GM19099 (cell line): ENCODE results near the gene KPTN.

ENCODE experiments used
- POLR2A ChIP-seq: IDR thresholded peaks from 3 replicates; pipeline ENCODE4 v1.6.1; 2011; ENCODE audit warnings: low read depth; ENCODE audit not compliant: insufficient read length; ENCODE audit errors: extremely low read depth

The KPTN gene

GRCh38 chr19:47511681-47512080 is 27.7 kb upstream of the KPTN start:
- no peak for TF ChIP-seq POLR2A

DNA sequence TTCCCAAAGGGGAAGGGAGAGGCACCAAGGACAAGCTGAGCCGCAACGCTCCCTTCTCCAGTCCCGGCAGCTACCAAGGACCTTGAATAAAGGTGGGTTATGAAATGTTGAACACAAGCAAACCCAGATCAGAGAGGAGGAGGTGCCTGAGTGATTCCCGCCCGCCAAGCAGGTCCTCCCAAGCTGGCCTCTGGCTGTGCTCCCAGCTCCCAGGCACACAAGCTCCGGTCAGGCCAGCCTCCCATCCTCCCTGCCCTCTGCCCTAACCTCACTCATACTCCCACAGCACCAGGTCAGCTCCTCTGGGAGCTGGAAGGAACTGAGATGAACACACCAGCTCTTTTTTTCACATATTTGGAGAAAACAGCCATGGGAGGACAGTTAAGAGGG is 27.1 kb upstream of the KPTN start:
- TF ChIP-seq POLR2A = no peak

GRCh38 chr19:47510516-47511127 is 26.6 kb upstream of the KPTN start:
- TF ChIP-seq POLR2A = no peak

DNA sequence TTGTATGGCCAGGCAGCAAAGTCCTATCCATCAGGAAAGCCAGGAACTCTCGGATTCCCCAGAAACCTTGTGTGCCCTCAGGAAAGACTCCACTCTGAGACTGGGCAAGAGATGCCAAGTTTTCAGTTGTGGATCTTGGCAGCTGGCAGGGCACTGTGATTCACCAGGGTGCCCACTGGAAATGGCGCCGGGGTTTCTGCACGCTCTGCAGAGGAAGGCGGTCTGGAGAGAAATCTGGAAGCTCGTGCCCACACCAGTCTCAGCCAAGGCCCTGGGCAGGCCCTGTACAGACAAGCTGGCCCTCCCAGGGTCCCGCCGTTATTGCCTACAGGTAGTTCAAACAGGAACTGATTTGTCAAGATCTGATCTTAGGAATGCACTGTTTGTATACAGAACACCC is 26.0 kb upstream of the KPTN start:
- no peak for TF ChIP-seq POLR2A

GRCh38 chr19:47509170-47509847 is 25.3 kb upstream of the KPTN start:
- TF ChIP-seq POLR2A = no peak

GRCh38 chr19:47508721-47509120 is 24.7 kb upstream of the KPTN start:
- TF ChIP-seq POLR2A = no peak

DNA sequence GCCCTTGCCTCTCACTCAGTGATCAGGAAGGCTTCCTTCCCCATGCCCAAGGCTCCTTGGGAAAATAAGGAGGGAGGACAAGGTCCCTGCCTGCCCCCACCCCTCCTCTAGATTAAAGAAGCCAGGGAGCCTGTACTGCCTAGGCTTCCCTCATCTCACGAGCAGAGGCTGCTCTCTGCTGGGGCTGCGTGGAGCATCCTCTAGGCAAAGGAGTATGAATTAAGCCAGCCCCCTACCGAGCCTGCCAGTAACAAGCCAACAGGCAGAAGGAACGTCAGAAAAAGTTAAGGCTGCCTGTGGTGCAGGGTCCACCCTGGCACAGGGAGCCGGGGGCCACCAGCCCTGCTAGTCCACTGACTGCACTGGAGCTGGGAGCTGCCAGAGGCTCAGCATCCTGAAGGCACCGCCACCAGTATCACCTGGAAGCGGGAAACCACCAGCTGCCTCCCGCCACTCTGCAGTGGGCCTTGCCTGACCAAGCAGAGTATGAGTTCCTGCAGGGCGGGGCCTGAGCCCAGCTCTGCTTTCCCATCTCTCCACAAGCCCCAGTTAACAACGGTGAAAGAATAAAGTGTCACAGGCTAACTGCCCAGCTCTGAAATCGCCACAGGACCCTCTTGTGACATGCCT is 24.0 kb upstream of the KPTN start:
- TF ChIP-seq POLR2A = no peak

- TF ChIP-seq POLR2A = no peak
These were observed 23.0 kb upstream of the KPTN start for GRCh38 chr19:47507012-47507411.

GRCh38 chr19:47506459-47506858 is 22.4 kb upstream of the KPTN start:
- no peak for TF ChIP-seq POLR2A

DNA sequence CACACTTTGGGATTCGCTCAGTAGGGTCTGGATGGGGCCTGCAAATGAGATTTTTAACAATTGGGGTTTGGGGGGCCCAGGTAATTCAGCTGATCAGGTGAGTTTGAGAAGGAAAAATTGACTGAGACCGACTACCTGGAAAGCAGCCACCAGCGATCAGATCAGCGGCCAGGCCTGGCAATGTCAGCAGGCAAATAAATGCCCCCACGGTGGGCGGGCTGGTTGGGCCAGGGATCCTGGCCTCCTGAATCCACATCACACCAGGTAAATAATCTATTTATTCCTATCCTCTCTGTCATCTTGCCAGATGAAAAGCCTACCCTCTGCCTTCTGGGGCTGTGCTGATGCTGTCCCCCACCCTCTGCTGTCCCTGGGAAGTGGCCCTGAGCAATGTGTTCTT is 21.5 kb upstream of the KPTN start:
- no peak for TF ChIP-seq POLR2A

DNA sequence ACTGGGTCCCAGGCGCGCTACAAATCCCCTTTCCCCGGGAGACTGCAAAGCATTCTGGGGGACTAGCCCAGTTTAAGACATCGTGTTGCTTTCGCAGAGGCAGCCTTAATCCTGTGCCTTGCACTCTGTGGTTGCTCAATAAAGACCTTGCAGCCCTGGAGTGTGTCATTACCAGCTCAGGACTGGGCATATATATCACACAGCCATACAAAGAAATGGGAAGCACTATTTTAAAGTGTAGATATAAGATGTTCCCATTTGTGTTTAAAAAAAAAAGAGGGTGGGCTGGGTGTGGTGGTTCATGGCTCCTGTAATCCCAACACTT is 19.8 kb upstream of the KPTN start:
- TF ChIP-seq POLR2A = no peak

- no peak for TF ChIP-seq POLR2A
These were observed 19.3 kb upstream of the KPTN start for GRCh38 chr19:47503130-47503825.

GRCh38 chr19:47499863-47500830 is 16.1 kb upstream of the KPTN start:
- TF ChIP-seq POLR2A = no peak

GRCh38 chr19:47499371-47499770 is 15.4 kb upstream of the KPTN start:
- TF ChIP-seq POLR2A = no peak

- no peak for TF ChIP-seq POLR2A
These were observed 14.5 kb upstream of the KPTN start for GRCh38 chr19:47498561-47498960.
